Activated CD4-positive, alpha-beta T cell treated with anti-CD3 and anti-CD28 coated beads, Interleukin-2, amount 50 U/mL, for 1 hour (primary cell): ENCODE data around the gene MOB2.

Experiments
- DNase-seq: peaks from one replicate; pipeline ENCODE4 v3.0.0-alpha.2; 2020

The MOB2 gene

GRCh38 chr11:1502954-1503707 lies 16.6 kb upstream of the MOB2 start:
- DNase-seq: no peak

GRCh38 chr11:1502168-1502953 lies 15.8 kb upstream of the MOB2 start:
- no peak for DNase-seq

GRCh38 chr11:1501421-1502167 lies 15.0 kb upstream of the MOB2 start:
- DNase-seq: no peak

DNA sequence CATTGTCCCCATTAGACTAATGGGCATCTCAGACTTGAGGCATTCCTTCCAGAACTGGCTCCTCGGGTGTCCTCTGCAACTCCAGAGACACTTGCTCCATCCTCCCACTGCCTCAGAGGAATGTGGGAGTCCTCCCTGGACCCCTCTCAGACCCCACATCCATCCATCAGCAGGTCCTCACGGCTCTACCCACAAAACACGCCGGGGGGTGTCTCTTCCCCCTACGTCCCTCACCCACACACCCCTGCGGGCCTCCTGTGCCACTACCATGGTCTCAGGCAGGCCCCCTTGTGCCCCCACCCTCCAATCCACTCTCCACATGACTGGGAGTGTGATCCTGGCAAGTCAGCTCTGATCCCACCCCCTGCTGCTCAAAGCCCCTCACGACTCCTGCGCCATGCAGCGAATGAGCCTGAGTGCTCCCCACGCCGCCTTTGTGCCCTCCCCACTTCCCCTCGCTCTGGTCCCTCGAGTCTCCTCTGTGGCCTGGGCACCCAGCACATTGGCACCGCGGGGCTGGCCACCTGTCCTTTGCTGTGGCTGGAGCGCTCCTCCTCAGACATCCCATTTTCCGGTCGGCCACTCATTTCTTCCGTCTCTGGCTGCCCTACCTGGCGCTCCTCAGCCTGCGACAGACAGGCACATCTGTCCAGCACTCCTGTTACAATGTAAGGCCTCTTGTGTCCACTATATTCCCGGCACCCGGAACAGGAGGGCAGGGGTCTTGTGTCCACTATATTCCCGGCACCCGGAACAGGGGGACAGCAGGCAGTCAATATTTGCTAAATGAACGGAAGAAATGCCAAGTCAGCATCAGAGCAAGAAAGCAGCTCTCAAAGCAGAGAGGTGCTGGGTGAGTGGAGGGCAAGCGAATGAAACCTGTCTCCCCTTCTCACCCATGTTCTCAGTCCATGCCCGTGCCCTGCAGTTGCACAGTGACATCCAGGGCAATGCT lies 14.2 kb upstream of the MOB2 start:
- no peak for DNase-seq

DNA sequence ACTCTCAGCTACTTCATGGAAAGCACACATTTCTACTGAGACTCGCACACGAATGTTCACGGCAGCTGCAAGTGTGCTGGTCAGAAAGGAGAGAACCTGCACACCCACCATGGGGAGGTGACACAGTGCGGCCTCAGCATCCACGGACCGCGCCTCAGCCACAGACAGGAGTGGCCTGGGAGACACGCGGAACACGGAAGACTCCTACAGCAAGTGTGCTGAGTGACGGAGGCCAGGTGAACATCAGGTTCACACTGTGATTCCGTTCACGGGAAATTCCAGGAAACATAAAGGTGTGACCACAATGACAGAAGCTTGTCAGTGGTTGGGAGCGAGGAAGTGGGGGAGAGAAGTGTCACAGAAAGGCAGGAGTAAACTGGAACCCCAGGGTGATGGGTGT lies 13.3 kb upstream of the MOB2 start:
- DNase-seq: no peak

DNA sequence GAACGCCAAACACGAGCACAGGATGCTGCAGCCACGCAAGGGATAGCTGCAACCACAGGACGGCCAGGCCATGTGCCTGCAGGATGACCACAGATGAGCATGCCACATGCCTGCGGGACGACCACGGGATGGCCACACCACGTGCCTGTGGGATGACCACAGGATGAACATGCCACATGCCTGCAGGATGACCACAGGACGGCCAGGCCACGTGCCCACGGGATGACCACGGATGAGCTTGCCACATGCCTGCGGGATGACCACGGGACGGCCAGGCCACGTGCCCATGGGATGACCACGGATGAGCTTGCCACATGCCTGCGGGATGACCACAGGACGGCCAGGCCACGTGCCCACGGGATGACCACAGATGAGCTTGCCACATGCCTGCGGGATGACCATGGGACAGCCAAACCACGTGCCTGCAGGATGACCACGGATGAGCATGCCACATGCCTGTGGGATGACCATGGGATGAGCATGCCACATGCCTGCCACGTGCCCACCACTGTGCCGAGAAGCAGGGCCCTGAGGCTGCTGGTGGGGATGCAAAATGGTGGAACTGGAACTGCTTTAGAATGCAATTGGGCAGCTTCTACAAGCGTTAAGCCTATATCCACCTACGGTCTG lies 12.8 kb upstream of the MOB2 start:
- no peak for DNase-seq

GRCh38 chr11:1498262-1498661 lies 11.7 kb upstream of the MOB2 start:
- DNase-seq: no peak

DNA sequence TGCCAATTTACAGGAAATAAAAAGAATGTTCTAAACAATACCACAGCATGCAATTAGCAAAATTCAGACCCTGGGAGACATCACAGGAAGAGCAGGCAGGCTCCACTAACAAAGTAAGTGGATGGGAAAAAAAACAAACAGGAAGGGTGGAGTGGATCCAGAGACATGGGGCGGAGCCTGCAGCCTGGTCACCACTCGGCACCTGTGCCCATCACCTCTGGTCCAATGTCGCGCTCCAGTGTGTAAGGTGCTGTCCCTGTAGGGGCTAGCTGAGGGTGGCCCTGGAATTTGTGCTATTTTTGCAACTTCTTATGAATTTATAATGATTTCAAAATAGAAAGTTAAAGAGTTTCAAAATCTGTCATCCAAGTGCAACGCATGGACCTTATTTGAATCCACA lies 11.0 kb upstream of the MOB2 start:
- no peak for DNase-seq

GRCh38 chr11:1496761-1497095 lies 10.1 kb upstream of the MOB2 start:
- no peak for DNase-seq

DNA sequence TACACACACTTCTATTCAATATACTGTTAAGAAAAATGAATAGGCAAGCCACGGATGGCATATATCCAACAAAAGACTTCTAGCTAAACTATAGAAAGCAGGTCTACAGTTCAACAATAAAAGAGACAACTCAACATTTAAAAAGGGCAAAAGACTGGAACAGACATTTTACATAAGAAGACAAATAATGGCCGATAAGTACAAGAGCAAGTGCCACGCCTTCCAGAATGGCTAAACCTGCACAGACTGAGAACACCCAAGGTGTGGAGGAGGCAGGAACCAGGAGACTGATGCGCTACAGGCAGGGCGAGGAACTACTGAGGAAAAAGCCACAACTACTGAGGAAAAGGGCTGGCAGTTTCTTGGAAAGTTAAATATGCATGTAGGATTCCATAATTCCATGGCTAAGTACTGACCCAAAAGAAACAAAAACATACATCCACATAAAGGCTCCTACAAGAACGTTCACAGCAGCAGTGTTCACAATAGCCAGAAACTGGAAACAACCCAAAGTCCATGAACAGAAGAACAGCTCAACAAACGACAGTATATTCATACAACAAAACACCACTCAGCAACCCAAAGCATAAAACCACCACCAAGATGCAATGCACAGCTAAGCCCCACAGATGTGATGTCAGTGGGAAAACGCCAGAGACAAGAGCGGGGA lies 9.6 kb upstream of the MOB2 start:
- DNase-seq: no peak

DNA sequence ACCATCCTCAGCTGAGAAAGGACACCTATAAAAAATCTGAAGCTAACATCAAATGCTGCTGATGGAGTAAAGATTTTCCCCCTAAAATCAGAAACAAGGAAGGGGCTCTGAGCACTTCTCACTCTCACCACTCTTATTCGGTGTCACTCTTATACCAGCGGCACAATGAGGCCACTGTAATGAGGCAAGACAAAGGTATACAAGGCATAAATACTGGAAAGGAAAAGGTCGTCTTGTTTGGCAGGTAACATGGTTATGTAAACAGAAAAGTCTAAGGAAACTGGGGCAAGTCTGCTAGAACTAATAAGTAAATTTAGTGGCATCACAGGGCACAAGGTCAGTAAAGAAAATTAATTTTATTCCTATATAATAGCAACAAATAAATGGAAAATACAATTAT lies 8.1 kb upstream of the MOB2 start:
- no peak for DNase-seq

DNA sequence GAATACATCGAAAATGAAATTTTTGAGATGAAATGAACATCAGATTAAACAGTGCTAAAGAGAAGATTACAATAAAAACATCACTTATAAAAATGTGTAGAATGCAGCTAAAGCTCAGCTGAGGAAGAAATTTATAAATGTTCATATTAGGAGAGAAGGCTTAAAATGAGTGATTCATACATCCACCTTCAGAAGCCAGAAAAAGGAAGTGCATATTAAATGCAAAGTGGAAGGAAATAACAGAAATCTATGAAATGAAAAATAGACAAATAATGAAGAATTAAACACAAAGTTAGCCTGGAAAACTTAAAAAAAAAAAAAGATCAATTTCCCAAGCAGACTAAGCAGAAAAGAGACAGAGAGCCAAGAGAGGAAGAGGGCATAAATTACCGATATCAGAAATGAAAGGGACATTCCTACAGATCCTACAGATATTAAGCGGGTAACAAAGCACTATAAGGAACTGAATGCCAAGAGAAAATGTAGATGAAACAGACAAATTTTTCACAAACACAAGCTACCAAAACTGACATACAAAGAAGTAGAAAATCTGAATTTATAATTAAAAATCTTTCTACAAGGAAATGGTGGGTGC lies 7.2 kb upstream of the MOB2 start:
- no peak for DNase-seq

DNA sequence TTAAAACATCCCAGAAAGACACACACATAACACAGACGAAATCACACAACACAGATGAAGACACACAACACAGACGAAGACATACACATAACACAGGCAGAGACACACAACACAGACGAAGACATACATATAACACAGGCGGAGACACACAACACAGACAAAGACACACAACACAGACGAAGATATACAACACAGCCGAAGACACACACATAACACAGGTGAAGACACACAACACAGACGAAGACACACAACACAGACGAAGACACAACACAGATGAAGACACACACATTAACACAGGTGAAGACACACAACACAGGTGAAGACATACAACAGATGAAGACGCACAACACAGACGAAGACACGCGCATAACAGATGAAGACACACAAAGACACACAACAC lies 4.8 kb upstream of the MOB2 start:
- no peak for DNase-seq

DNA sequence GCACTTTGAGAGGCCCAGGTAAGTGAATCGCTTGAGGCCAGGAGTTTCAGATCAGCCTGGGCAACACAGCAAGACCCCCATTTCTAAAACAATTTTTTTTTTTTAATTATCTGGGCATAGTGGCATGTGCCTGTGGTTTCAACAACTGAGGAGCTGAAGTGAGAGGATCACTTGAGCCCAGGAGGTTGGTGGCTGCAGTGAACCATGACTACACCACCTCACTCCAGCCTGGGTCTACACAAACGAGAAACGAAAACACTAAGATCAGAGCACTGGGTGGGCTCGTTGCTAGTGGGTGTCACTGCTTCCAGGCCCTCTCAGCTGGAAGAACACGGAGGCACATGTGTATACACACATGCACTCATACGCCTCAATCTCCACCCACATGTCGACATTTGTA lies 4.1 kb upstream of the MOB2 start:
- no peak for DNase-seq

DNA sequence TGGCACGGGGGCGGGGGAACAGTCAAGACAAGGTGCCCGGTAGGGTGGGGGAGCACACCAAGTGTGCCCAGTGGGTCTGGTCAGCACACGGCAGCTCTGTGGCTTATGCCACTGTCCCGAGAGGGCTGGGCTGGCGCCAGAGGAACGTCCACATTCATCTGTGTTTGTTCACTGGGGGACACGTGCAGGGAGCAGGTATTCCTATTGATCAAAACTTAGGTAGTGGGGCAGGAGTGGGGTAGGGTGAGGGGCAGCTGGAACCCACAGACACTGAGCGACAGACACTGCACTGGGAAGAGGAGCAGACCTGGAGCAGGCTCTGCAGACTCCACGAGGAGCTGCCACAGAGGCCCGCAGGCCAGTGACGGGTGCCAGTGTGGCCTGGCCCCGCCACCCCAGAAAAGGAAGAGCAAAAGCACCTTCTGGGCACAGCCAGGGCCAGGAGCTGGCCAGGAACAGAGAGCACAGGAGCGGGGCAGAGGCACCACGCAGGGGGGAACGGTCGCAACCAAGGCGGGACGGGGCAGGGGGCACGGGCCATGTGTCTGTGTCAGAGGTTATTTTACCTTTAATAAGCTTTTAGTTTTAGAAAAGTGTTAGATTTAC lies 2.1 kb upstream of the MOB2 start:
- no peak for DNase-seq

DNA sequence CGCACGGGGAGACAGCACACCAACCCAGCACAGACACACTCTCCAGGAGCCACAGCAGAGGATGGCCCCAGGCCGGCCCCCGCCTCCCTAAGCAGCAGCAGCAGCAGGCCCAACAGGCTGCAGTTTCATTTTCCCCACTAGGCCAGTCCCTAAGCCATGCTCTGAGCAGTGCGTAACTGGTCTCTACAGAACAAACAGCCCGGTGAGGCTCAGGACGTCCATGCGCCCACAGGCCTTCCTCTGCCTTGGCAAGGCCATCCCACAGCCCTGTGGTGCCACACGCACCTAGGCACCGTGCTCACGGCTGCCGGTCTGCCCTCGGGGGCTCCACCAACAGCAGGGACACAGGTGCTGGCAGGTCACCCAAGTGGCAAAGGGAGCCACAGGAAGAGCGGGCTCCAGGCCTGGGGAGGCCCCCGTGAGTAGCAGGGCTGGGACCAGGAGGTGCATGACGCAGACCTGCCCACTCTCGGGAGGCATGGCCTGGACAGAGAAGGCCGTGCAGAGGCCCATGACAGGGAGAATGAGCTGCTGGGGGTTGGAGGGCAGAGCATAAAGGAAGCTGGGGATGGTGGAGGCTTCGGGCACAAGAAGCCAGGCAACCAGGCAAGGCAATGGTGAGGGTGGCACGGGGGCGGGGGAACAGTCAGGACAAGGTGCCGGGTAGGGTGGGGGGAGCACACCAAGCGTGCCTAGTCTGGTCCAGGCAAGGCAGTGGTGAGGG lies 1.4 kb upstream of the MOB2 start:
- no peak for DNase-seq

DNA sequence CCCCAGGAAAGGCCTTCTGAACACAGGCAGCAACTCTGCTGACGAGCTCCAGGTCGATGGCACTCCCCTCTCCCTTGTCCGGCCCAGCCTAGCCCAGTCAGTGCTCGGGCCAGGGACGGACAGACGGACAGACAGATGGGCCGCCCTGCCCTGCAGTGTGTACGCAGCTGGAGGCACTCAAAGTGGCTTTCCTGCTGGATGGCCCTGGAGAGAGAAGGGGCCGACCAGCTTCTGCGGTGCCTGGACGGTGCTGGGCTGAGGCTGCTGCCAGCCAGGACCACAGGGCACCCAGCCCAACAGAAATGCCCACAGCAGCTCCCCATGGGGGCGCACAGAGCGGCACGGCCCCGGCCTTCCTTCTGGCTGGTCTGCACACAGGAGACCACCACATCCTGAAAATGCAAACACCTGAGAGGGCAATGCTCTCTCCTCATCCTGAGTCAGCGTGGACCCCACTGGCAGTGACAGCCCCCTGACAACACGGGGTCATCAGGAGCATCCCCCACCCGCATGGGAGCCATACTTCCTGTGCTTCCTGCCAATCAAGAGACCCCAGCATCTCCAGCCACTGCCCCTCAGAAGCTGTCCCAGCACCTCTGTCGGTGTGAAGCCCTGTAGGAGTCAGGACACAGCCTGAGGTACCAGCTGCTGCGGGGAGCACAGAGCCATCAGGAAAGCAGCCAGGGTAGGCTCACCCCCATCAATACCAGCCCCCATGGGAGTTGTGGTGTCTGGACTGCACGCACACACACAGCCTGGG lies 692 bp upstream of the MOB2 start:
- no peak for DNase-seq

GRCh38 chr11:1485504-1485885 lies 1.1 kb downstream of the MOB2 start:
- DNase-seq: no peak
